ENCODE data around the gene PTGES3L. TPM values are rescaled to one million over a fixed set of nuclear protein-coding genes. Genes with fewer than 3 reads are reported as not detected.
"Not testable (repeated sequence)": the region's sequence is repeated elsewhere in the genome, so short reads cannot be mapped to it uniquely, and the experiment has no call there.

Gene PTGES3L
- total RNA-seq, 1 donor from 2014 or later, result 50.7 TPM

DNA sequence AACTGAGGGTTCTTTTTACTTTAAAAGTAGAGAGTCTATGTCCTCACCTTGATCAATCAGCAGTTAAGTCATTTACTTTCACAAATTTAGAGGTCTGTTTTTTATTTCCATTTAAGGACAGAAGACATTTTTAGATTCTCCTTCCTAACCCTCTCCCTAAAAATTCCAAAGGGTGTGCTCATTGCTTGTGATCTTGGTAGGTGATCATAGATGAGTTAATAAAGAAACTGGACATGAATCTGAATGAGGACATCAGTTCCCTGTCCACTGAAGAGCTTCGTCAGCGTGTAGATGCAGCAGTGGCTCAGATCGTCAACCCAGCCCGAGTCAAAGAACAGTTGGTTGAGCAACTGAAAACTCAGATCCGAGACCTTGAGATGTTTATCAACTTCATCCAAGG lies 9.3 kb upstream of the PTGES3L start:
- intact Hi-C loops (cut with micrococcal nuclease), result no loop called here
- no peak for DNase-seq
- ATAC-seq, result no peak

GRCh38 chr17:42985225-42985624 lies 5.3 kb upstream of the PTGES3L start:
- ATAC-seq (no peak), DNase-seq (no peak)
- intact Hi-C loops (cut with micrococcal nuclease), result no loop called here

- intact Hi-C loops (cut with micrococcal nuclease), result no loop called here
- DNase-seq (no peak), ATAC-seq (no peak)
These were observed 2.4 kb upstream of the PTGES3L start for GRCh38 chr17:42982266-42982665.

DNA sequence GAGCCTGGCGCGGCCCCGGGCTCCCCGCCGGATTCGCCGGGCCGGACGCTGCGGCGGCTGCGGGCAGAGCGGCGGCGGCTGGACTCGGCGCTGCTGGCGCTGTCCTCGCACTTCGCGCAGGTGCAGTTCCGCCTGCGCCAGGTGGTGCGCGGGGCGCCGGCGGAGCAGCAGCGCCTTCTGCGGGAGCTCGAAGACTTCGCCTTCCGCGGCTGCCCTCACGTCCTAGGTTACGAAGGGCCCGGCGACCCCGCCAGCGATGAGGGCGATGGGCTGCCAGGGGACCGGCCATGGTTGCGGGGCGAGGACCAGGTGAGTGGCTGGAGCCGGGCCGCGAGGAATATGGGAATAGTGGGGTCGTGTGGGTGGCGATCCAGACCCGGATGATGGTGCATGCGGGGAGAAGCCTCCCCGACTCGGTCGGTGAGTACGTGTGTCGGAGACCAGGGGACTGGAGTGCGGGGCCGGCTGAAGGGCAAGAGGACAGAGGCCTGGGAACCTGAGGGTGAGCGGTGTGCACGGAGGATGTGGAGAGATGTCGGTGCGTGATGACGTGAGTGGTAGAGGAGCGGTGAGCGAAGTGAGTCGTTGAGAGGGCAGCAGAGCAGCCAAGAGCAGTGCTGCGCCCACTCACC lies 1.0 kb upstream of the PTGES3L start:
- intact Hi-C loops (cut with micrococcal nuclease), result no loop called here
- DNase-seq (peak; percentile 58), ATAC-seq (peak; percentile 65)

- intact Hi-C loops (cut with micrococcal nuclease), result no loop called here
- peak; percentile 97 for DNase-seq
- ATAC-seq, result peak; percentile 95
These were observed 440 bp upstream of the PTGES3L start, which contains the start of gene RUNDC1 for GRCh38 chr17:42980274-42980765. Gene RUNDC1, plus strand, starts transcription at chr17:42980565. Its CDS starts 12 bp downstream, at chr17:42980577.

DNA sequence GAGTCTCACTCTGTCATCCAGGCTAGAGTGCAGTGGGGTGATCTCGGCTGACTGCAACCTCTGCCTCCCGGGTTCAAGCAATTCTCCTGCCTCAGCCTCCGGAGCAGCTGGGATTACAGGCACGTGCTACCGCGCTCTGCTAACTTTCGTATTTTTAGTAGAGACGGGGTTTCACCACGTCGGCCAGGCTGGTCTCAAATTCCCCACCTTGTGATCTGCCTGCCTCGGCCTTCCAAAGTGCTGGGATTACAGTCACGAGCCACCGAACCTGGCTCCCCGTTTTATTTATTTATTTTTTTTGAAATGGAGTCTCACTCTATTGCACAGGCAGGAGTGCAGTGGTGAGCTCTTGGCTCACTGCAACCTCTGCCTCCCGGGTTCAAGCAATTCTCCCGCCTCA lies 4.2 kb downstream of the PTGES3L start:
- ATAC-seq; DNase-seq; intact Hi-C loops (cut with micrococcal nuclease): not testable (repeated sequence)

GRCh38 chr17:42975265-42975664 lies 4.6 kb downstream of the PTGES3L start:
- ATAC-seq, result no peak
- intact Hi-C loops (cut with micrococcal nuclease), result no loop called here
- DNase-seq, result no peak

DNA sequence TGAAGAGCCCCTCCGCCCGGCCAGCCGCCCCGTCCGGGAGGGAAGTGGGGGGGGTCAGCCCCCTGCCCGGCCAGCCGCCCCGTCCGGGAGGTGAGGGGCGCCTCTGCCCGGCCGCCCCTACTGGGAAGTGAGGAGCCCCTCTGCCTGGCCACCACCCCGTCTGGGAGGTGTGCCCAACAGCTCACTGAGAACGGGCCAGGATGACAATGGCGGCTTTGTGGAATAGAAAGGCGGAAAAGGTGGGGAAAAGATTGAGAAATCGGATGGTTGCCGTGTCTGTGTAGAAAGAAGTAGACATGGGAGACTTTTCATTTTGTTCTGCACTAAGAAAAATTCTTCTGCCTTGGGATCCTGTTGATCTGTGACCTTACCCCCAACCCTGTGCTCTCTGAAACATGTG lies 6.6 kb downstream of the PTGES3L start:
- intact Hi-C loops (cut with micrococcal nuclease); ATAC-seq: not testable (repeated sequence)

DNA sequence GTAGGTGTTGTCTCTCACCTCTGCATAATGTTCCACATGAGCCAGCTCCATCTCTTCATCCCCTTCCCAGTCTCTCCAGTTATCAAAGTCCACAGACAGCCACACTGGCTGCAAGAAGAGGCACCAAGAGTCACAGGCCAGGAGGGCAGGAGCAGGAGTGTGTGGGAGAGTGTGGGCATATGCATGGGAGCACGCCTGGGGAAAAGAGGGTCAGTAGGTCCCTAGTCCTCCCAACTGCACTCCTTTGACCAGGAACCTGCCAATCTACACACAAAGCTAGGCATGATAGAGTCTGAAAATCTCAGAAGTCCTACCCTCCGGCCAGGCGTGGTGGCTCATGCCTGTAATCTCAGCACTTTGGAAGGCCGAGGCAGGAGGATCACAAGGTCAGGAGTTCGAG lies 8.3 kb downstream of the PTGES3L start:
- DNase-seq (no peak), ATAC-seq (no peak)
- intact Hi-C loops (cut with micrococcal nuclease), result no loop called here

More for the DNA sequence above, 6.6 kb downstream of the PTGES3L start:
- not testable (repeated sequence) for DNase-seq

DNA sequence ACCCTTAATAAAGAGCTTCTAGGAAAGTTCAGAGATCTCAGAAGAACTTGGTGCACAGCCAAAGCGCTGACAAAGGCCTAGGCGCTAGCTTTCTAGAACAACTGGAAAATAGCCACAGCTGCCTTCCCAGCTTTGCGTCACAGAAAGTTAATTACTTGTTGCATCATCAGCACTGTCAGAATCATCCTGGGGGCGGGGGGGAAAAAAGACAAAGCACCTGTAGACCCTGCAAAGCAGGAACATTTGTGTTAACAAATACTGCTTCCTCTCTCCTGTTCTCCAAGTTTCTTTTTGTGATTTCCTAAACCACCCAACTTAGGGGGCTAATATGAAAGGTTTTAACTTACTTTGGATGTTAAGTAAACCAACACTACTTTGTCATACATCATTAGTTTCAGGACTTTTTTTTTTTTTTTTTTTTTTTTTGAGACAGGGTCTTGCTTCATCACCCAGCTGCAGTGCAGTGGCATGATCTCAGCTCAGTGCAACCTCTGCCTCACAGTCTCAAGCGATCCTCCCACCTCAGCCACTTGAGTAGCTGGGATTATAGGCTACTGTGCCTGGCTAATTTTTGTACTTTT lies 10.8 kb downstream of the PTGES3L start:
- no peak for DNase-seq
- intact Hi-C loops (cut with micrococcal nuclease), result no loop called here
- no peak for ATAC-seq

DNA sequence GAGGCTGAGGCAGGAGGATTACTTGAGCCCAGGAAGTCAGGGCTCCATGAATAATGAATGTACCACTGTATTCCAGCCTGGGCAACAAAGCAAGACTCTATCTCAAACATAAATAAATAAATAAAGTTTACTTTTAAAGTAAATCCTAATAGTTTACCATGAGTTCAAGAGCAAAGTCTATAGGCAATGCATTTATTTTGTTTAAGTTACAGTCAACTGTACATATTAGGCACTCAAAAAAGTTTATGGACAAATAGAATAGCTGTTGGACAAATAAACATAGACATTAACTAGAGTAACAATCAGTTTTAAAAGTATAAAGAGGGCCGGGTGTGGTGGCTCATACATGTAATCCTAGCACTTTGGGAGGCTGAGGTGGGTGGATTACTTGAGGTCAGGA lies 12.0 kb downstream of the PTGES3L start:
- intact Hi-C loops (cut with micrococcal nuclease), result no loop called here
- no peak for DNase-seq
- no peak for ATAC-seq

DNA sequence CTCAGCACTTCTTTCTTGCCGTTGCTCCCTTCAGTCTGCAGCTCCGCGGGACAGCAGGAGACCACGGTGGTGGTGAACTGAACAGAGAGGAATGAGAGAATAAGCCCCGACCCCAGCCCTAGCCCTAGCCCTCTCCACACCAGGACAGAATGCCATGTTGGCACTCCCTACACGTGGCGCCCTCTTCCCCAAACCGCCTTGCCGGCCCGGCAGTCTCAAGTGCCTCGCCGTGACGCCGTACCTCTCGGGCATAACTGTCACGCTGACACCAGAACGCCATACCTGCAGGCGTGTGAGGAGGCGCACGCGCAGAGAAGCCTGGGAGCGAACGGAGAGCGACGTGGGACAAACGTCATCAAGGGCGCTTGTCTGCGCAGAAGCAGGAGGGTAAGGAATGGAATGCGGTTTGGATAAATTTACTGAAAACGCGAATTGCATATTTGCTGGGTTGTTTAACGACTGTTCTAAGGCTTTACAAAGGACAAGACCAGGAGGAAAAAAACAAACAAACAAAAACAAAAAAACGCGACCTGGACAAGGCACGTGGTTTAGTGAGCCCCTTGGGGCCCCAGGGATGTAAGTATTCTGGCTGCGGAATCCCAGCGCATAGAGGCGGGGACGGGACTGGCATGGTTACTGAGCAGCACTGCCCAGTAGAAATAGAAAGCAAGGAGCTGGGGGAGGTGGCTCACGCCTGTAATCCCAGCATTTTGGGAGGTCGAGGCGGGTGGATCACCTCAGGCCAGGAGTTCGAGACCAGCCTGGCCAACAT lies 15.5 kb downstream of the PTGES3L start, which contains the start of gene AARSD1:
Gene AARSD1 (minus strand): TSS at position 294 of the 772 bp plus-strand sequence. CDS start 14 bp downstream, at position 280.
- ATAC-seq (peak; percentile 99), DNase-seq (peak; percentile 95)
- intact Hi-C loops (cut with micrococcal nuclease), result no loop called here

- no peak for ATAC-seq
- intact Hi-C loops (cut with micrococcal nuclease), result no loop called here
- DNase-seq, result no peak
These were observed 26.2 kb downstream of the PTGES3L start for GRCh38 chr17:42953669-42954068.

DNA sequence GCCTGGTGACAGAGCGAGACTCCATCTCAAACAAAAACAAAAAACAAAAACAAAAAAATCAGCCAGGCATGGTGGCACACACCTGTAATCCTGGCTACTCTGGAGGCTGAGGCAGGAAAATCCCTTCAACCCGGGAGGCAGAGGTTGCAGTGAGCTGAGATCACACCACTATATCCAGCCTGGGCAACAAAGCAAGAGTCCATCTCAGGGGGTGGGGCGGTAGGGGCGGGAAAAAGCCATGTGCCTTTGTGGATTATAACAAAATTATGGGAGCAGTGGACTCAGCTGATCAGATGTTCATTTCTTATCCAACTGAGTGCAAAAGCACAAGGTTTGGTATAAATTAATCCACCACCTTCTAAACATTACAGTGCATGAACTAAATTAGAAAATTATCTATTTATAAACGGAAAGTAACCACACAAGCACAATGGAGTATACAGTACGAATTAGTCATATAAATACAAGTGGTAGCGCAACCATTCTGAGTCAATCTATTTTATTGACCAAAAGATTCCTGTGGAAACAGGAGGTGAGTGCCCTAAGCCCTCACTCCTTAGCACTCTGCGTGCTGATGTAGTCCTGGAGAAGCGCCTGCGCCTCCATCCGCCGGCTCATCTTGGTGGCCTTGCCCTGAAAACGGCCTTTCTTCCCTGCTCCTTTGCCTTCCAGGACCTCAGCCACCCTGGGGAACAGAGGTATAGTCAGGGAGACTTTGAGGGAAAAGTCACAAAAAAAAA lies 29.7 kb downstream of the PTGES3L start:
- intact Hi-C loops (cut with micrococcal nuclease), result no loop called here
- ATAC-seq, result no peak
- DNase-seq, result no peak

- ATAC-seq, result no peak
- intact Hi-C loops (cut with micrococcal nuclease), result no loop called here
- DNase-seq, result no peak
These were observed 33.1 kb downstream of the PTGES3L start for GRCh38 chr17:42946812-42947211.

- DNase-seq, result no peak
- no peak for ATAC-seq
- intact Hi-C loops (cut with micrococcal nuclease), result no loop called here
These were observed 35.7 kb downstream of the PTGES3L start for GRCh38 chr17:42944211-42944610.

GRCh38 chr17:42937712-42938596 lies 41.9 kb downstream of the PTGES3L start:
- peak; percentile 68 for ATAC-seq
- intact Hi-C loops (cut with micrococcal nuclease), result loop anchor here (2.0 kb wide), 1 partner anchor 93 kb away; the partner anchor contains the start of gene AOC2

GRCh38 chr17:42929497-42929844 lies 50.4 kb downstream of the PTGES3L start:
- intact Hi-C loops (cut with micrococcal nuclease), result no loop called here
- ATAC-seq, result no peak
- DNase-seq, result no peak

More at GRCh38 chr17:42937712-42938596, 41.9 kb downstream of the PTGES3L start:
- DNase-seq, result no peak
